K562 (cell line): Measurements from ENCODE around the gene UNC119. TPM values are rescaled to one million over a fixed set of nuclear protein-coding genes. Genes with fewer than 3 reads are reported as not detected.
A peak's percentile ranks its signal among the peaks of the same experiment; 100 is the strongest.

Experiments used
- ATAC-seq: fragments of 200-7000 bp; cut with Tn5 transposase; 3 replicates; pipeline ENCODE4 v1.9.1; 2020; ENCODE audit warnings: moderate library complexity
- BruUV-seq: library from RNA; stranded (reverse); fragments of 400-500 nt; replicated peaks from 2 replicates; lab custom pipeline; 2021; lab: Mats Ljungman, UMichigan
- CTCF ChIA-PET: fragments of 300-600 bp; formaldehyde crosslinking; extraction: SDS; loops from one replicate; lab custom pipeline; 2021; ENCODE audit warnings: low intra/inter-chr PET ratio; lab: Yijun Ruan, JAX
- POLR2A ChIA-PET: fragments of 300-600, 350-650 bp; sonication (Branson Sonifier 250); formaldehyde crosslinking; extraction: SDS; loops from one replicate; lab custom pipeline; 2021; ENCODE audit warnings: antibody characterized with exemption, inconsistent platforms; lab: Yijun Ruan, JAX
- DNase-seq, 4 experiments: peaks; one replicate each; pipeline versions ENCODE4 v3.0.0 to v3.0.0-alpha.2; 2011 to 2018; ENCODE audit warnings: low spot score in 3 of 4, mixed read lengths in 3 of 4; ENCODE audit errors: extremely low read depth in 1 of 4
- FAIRE-seq: peaks from 2 replicates; lab custom pipeline; 2011; peaks lifted over from hg19 to GRCh38; lab: Jason Lieb, UNC
- H2AFZ ChIP-seq: 2 replicates; pipeline ENCODE4 v1.6.0; 2011; ENCODE audit warnings: low read depth, low read length, control low read depth, inconsistent platforms
- H3K27ac ChIP-seq: fragments of 200-600 bp; 3 replicates; pipeline ENCODE4 v1.8.0; 2011; ENCODE audit warnings: low read depth, mild to moderate bottlenecking, control low read depth, inconsistent platforms, low read length, moderate library complexity, mixed read lengths; ENCODE audit errors: extremely low read depth
- H3K27me3 ChIP-seq, 2 experiments: fragments of 300-600 bp in 1 of 2; 2 replicates in 1 of 2; 3 replicates in 1 of 2; pipeline versions ENCODE4 v1.6.0 to v1.8.0; 2011; ENCODE audit warnings: inconsistent platforms in 2 of 2, low read length in 2 of 2, mild to moderate bottlenecking in 1 of 2, mixed read lengths in 1 of 2, moderate library complexity in 1 of 2; ENCODE audit not compliant: control insufficient read depth in 2 of 2, insufficient read depth in 2 of 2
- H3K36me3 ChIP-seq: fragments of 300-600 bp; 3 replicates; pipeline ENCODE4 v1.8.0; 2011; ENCODE audit warnings: mild to moderate bottlenecking, low read length, inconsistent platforms; ENCODE audit not compliant: control insufficient read depth, insufficient read depth
- H3K4me1 ChIP-seq, 2 experiments: fragments of 200-600 bp in 1 of 2; replicated peaks in 1 of 2; 2 replicates in 1 of 2; 3 replicates in 1 of 2; pipeline versions ENCODE4 v1.5.1 to v1.8.0; 2011; ENCODE audit warnings: inconsistent platforms in 2 of 2, low read length in 2 of 2, mild to moderate bottlenecking in 1 of 2, mixed read lengths in 1 of 2, moderate library complexity in 1 of 2; ENCODE audit not compliant: control insufficient read depth in 2 of 2, insufficient read depth in 2 of 2
- H3K4me2 ChIP-seq: 2 replicates; pipeline ENCODE4 v1.6.1; 2011; ENCODE audit warnings: low read length, control low read depth, inconsistent platforms, mixed read lengths; ENCODE audit not compliant: insufficient read depth
- H3K4me3 ChIP-seq: fragments of 200-600 bp; sonication (generic), shearing (Covaris generic); 2 replicates; pipeline ENCODE4 v1.5.1; 2016; ENCODE audit warnings: control low read depth, inconsistent platforms
- H3K79me2 ChIP-seq: fragments of 200-600 bp; 3 replicates; pipeline ENCODE4 v1.8.0; 2011; ENCODE audit warnings: low read length, inconsistent platforms; ENCODE audit not compliant: control insufficient read depth, insufficient read depth
- H3K9ac ChIP-seq, 2 experiments: 2 replicates each; pipeline versions ENCODE4 v1.6.0 to v1.6.1; 2011; ENCODE audit warnings: low read depth in 2 of 2, low read length in 2 of 2, control low read depth in 1 of 2, inconsistent platforms in 1 of 2, mild to moderate bottlenecking in 1 of 2, mixed read lengths in 1 of 2; ENCODE audit not compliant: insufficient read depth in 1 of 2
- H3K9me1 ChIP-seq: one replicate; pipeline ENCODE4 v1.6.0; 2011; ENCODE audit warnings: inconsistent platforms, mild to moderate bottlenecking, low read length, moderate library complexity; ENCODE audit not compliant: control insufficient read depth, insufficient read depth
- H3K9me3 ChIP-seq: replicated peaks from 2 replicates; pipeline ENCODE4 v1.5.1; 2011; ENCODE audit warnings: low read depth, low read length, inconsistent platforms; ENCODE audit not compliant: control insufficient read depth, insufficient read depth
- H4K20me1 ChIP-seq: replicated peaks from 2 replicates; pipeline ENCODE4 v1.6.1; 2011; ENCODE audit warnings: low read length, inconsistent platforms, mixed read lengths; ENCODE audit not compliant: control insufficient read depth, insufficient read depth
- FOXA3 ChIP-seq, 2 experiments: fragments of 450-650 bp in 1 of 2; sonication (generic) in 1 of 2; formaldehyde crosslinking; IDR thresholded peaks in 1 of 2; conservative IDR thresholded peaks in 1 of 2; 2 replicates each; pipeline versions ENCODE4 v1.4.0 to v1.8.0; 2020 to 2022; ENCODE audit warnings: mild to moderate bottlenecking in 2 of 2, missing genetic modification reagents in 1 of 2
- MBD1 ChIP-seq: fragments of 250-450 bp; sonication (Bioruptor Pico); IDR thresholded peaks from 2 replicates; pipeline ENCODE4 v1.8.0; 2022; ENCODE audit warnings: inconsistent platforms
- PHF20 ChIP-seq: fragments of 450-650 bp; IDR thresholded peaks from 2 replicates; pipeline ENCODE4 v1.6.1; 2018; ENCODE audit not compliant: partially characterized antibody
- PPARD ChIP-seq: fragments of 250-450 bp; sonication (Bioruptor Pico); IDR thresholded peaks from 2 replicates; pipeline ENCODE4 v1.8.0; 2022; ENCODE audit warnings: inconsistent platforms, mild to moderate bottlenecking, moderate library complexity
- ZNF140 ChIP-seq: fragments of 250-450 bp; sonication (Bioruptor Pico); IDR thresholded peaks from 2 replicates; pipeline ENCODE4 v1.8.0; 2021; ENCODE audit warnings: moderate library complexity, mild to moderate bottlenecking, inconsistent platforms
- ZNF212 ChIP-seq: fragments of 450-650 bp; formaldehyde crosslinking; IDR thresholded peaks from 2 replicates; pipeline ENCODE4 v1.4.0; 2020; ENCODE audit warnings: mild to moderate bottlenecking
- ZNF282 ChIP-seq: sonication (generic); formaldehyde crosslinking; IDR thresholded peaks from 2 replicates; pipeline ENCODE4 v1.8.1; 2023; ENCODE audit warnings: missing genetic modification reagents
- ZNF589 ChIP-seq: fragments of 200-800 bp; sonication (Bioruptor generic); IDR thresholded peaks from 2 replicates; pipeline ENCODE4 v1.6.1; 2016; ENCODE audit warnings: low read depth, missing genetic modification characterization, missing compliant biosample characterization
- WGBS: fragments of 100-300 bp; shearing (Covaris generic); methylation state at CpG from one replicate; pipeline ENCODE4 v1.1.6; 2016; ENCODE audit warnings: low coverage, mixed read lengths; ENCODE audit not compliant: insufficient coverage; ENCODE audit errors: missing lambda C conversion rate; 5-methylcytosine and 5-hydroxymethylcytosine counted together
- in situ Hi-C: fragments of 300-500 bp; cut with MboI; formaldehyde crosslinking; loops from 4 replicates; pipeline ENCODE4 v1.15.0; 2018; ENCODE audit warnings: inconsistent platforms, mixed read lengths
- intact Hi-C: fragments of 100-400 bp; cut with micrococcal nuclease; formaldehyde crosslinking; loops from 2 replicates; pipeline ENCODE4 v1.14.2; 2022
- polyA plus RNA-seq, 8 experiments: library from polyadenylated mRNA; depleted of rRNA in 4 of 8; stranded (reverse) in 5 of 8; unstranded in 3 of 8; fragments of >200 nt; fragmentation: Nextera tagmentation in 2 of 8; fragmentation: Illumina TruSeq in 1 of 8; extraction: Ambion mirVana in 2 of 8; extraction: Trizol in 1 of 8; gene quantifications; 2 replicates each; pipeline versions ENCODE4 v1.2.1 to v1.2.3, GENCODE V29; 2011 to 2014; ENCODE audit warnings: inconsistent platforms in 1 of 8, missing spikeins in 1 of 8
- total RNA-seq, 7 experiments: library from RNA; depleted of rRNA in 6 of 7; stranded (reverse); fragments of >200 nt in 6 of 7; fragmentation: Illumina TruSeq in 2 of 7; extraction: Trizol in 2 of 7; gene quantifications; 2 replicates each; pipeline versions ENCODE4 v1.2.1 to v1.2.3, GENCODE V29; 2011 to 2021; ENCODE audit warnings: low replicate concordance in 1 of 7

Gene UNC119
- total and polyA plus RNA-seq, 9 of the 15 experiments (the other 6 are each of a cell fraction or from before 2014, with no cell fraction given): 0.37 to 47.7 (median 16.3) TPM

GRCh38 chr17:28592260-28592659 is 39.8 kb upstream of the UNC119 start:
- no peaks in the 10 kb centered on the region for H3K9me3 ChIP-seq
- H2AFZ ChIP-seq: no peak overlapping the region
- in situ Hi-C loops: no loop called here
- POLR2A ChIA-PET: interaction anchor here (0.6 to 15.9 kb wide), 7 partner anchors 10 to 359 kb away, joined by 3 to 274 read pairs (median 3); partner anchors contain the start of gene ALDOC
- H3K36me3 ChIP-seq: peaks cover 77% of the 10 kb centered on the region
- BruUV-seq: TSS peak; percentile 17
- peaks cover 0 to under 1% of the 10 kb centered on the region in 2 experiments; a peak in 2 of 5 replicates for H3K4me1 ChIP-seq
- no peaks in the 10 kb centered on the region for H3K27me3 ChIP-seq
- H3K4me3 ChIP-seq: no peak overlapping the region
- H3K27ac ChIP-seq: no peak overlapping the region
- WGBS: 82% methylated on average over 4 of the region's 4 CpGs
- no peaks in the 10 kb centered on the region for H4K20me1 ChIP-seq
- DNase-seq (no peak), ATAC-seq (no peak), FAIRE-seq (peak; percentile 29)
- TF ChIP-seq ZNF282 (CRISPR knock-in tag): no peak
- no peak for TF ChIP-seq ZNF140 (CRISPR knock-in tag)
- no peak for TF ChIP-seq FOXA3 (CRISPR knock-in tag; conservative IDR thresholded peaks at IDR 0.05 in 1 of 2, IDR thresholded peaks at IDR 0.05 in 1 of 2)
- TF ChIP-seq MBD1 (CRISPR knock-in tag): no peak
- no peak for TF ChIP-seq PPARD (CRISPR knock-in tag)
- no peak for TF ChIP-seq ZNF212 (CRISPR knock-in tag)
- TF ChIP-seq PHF20: no peak
- no peak for TF ChIP-seq ZNF589 (CRISPR knock-in tag)
- CTCF ChIA-PET: no interaction called here
- no peak overlapping the region for H3K9ac ChIP-seq
- peaks cover 20% of the 10 kb centered on the region for H3K79me2 ChIP-seq
- no peaks in the 10 kb centered on the region for H3K9me1 ChIP-seq
- intact Hi-C loops: loop anchor here (10.0 kb wide), 1 partner anchor 313 kb away; the partner anchor contains the start of gene DHRS13
- H3K4me2 ChIP-seq: no peak overlapping the region
